GM12878 (cell line): Measurements from ENCODE around the gene WDR93. TPM values are rescaled to one million over a fixed set of nuclear protein-coding genes. Genes with fewer than 3 reads are reported as not detected.

Source experiments
- ATAC-seq: fragments of 200-7000 bp; cut with Tn5 transposase; 3 replicates; pipeline ENCODE4 v1.9.1; 2020; ENCODE audit warnings: mild to moderate bottlenecking, moderate library complexity
- BruUV-seq: library from RNA; stranded (reverse); fragments of 400-500 nt; replicated peaks from 2 replicates; lab custom pipeline; 2021; lab: Mats Ljungman, UMichigan
- CTCF ChIA-PET: fragments of 300-600 bp; sonication (Branson Sonifier 250); formaldehyde crosslinking; extraction: SDS; loops from one replicate; lab custom pipeline; 2021; ENCODE audit warnings: inconsistent platforms; lab: Yijun Ruan, JAX
- POLR2A ChIA-PET: fragments of 350-600 bp; formaldehyde crosslinking; extraction: SDS; loops from one replicate; lab custom pipeline; 2021; ENCODE audit warnings: inconsistent platforms; lab: Charles Lee
- RAD21 ChIA-PET: fragments of 300-600 bp; sonication (Branson Sonifier 250); formaldehyde crosslinking; loops from one replicate; lab custom pipeline; 2023; ENCODE audit warnings: antibody characterized with exemption; ENCODE audit not compliant: unreplicated experiment; lab: Charles Lee
- SMC1A ChIA-PET: fragments of 300-600 bp; sonication (Branson Sonifier 250); formaldehyde crosslinking; loops from one replicate; lab custom pipeline; 2023; ENCODE audit not compliant: unreplicated experiment, uncharacterized antibody; lab: Charles Lee
- DNase-seq: peaks from one replicate; pipeline ENCODE4 v3.0.0-alpha.2; 2011; ENCODE audit warnings: low read depth, low spot score
- FAIRE-seq: peaks from 3 replicates; lab custom pipeline; 2011; peaks lifted over from hg19 to GRCh38; lab: Jason Lieb, UNC
- H2AFZ ChIP-seq: 2 replicates; pipeline ENCODE4 v1.6.0; 2011; ENCODE audit warnings: low read depth, low read length, control low read depth; ENCODE audit not compliant: control insufficient read depth
- H3K27ac ChIP-seq: 2 replicates; pipeline ENCODE4 v1.5.1; 2011; ENCODE audit warnings: control low read depth; ENCODE audit not compliant: control insufficient read depth, insufficient read depth
- H3K27me3 ChIP-seq, 2 experiments: replicated peaks in 1 of 2; 2 replicates each; pipeline versions ENCODE4 v1.6.0 to v1.6.1; 2011; ENCODE audit warnings: low read length in 1 of 2; ENCODE audit not compliant: control insufficient read depth in 2 of 2, insufficient read depth in 2 of 2
- H3K36me3 ChIP-seq, 2 experiments: 2 replicates each; pipeline ENCODE4 v1.5.1; 2011; ENCODE audit warnings: low read length in 1 of 2; ENCODE audit not compliant: control insufficient read depth in 2 of 2, insufficient read depth in 2 of 2
- H3K4me1 ChIP-seq: 2 replicates; pipeline ENCODE4 v1.6.1; 2011; ENCODE audit warnings: mild to moderate bottlenecking, low read length, moderate library complexity, mixed read lengths; ENCODE audit not compliant: control insufficient read depth, insufficient read depth
- H3K4me2 ChIP-seq: 2 replicates; pipeline ENCODE4 v1.6.0; 2011; ENCODE audit warnings: control low read depth; ENCODE audit not compliant: control insufficient read depth, insufficient read depth
- H3K4me3 ChIP-seq: fragments of 200-600 bp; sonication (generic); 2 replicates; pipeline ENCODE4 v1.5.1; 2016
- H3K79me2 ChIP-seq: 2 replicates; pipeline ENCODE4 v1.6.0; 2011; ENCODE audit warnings: low read length; ENCODE audit not compliant: control insufficient read depth, insufficient read depth
- H3K9ac ChIP-seq: 2 replicates; pipeline ENCODE4 v1.8.0; 2011; ENCODE audit warnings: low read length, control low read depth, mixed read lengths; ENCODE audit not compliant: control insufficient read depth, insufficient read depth
- H3K9me3 ChIP-seq: replicated peaks from 3 replicates; pipeline ENCODE4 v1.5.1; 2011; ENCODE audit warnings: mild to moderate bottlenecking, low read length; ENCODE audit not compliant: control insufficient read depth, insufficient read depth
- H4K20me1 ChIP-seq: 2 replicates; pipeline ENCODE4 v1.6.0; 2011; ENCODE audit not compliant: control insufficient read depth, insufficient read depth
- BCL11A ChIP-seq: IDR thresholded peaks from 2 replicates; pipeline ENCODE4 v1.6.1; 2011; ENCODE audit warnings: low read depth, low read length
- CBFB ChIP-seq: IDR thresholded peaks from 2 replicates; pipeline ENCODE4 v1.6.1; 2016; ENCODE audit warnings: antibody characterized with exemption, low read depth
- DPF2 ChIP-seq: fragments of 450-650 bp; IDR thresholded peaks from 2 replicates; pipeline ENCODE4 v1.6.1; 2017; ENCODE audit warnings: mild to moderate bottlenecking
- FOS ChIP-seq: IDR thresholded peaks from 3 replicates; pipeline ENCODE4 v1.6.1; 2011; ENCODE audit warnings: borderline replicate concordance; ENCODE audit not compliant: insufficient read length; ENCODE audit errors: extremely low read depth
- GATAD2B ChIP-seq: fragments of 450-650 bp; conservative IDR thresholded peaks from 2 replicates; pipeline ENCODE4 v1.6.1; 2017; ENCODE audit warnings: low read depth, mild to moderate bottlenecking, moderate library complexity
- IKZF1 ChIP-seq: fragments of 450-650 bp; conservative IDR thresholded peaks from 2 replicates; pipeline ENCODE4 v1.6.1; 2017; ENCODE audit warnings: antibody characterized with exemption, mild to moderate bottlenecking
- IKZF2 ChIP-seq, 2 experiments: fragments of 450-650 bp; IDR thresholded peaks; 2 replicates each; pipeline ENCODE4 v1.6.1; 2017; ENCODE audit warnings: mild to moderate bottlenecking in 2 of 2, moderate library complexity in 2 of 2
- LARP7 ChIP-seq: fragments of 450-650 bp; IDR thresholded peaks from 2 replicates; pipeline ENCODE4 v1.6.1; 2017; ENCODE audit warnings: mild to moderate bottlenecking
- MTA2 ChIP-seq: fragments of 450-650 bp; IDR thresholded peaks from 2 replicates; pipeline ENCODE4 v1.6.1; 2016; ENCODE audit warnings: low read depth, mild to moderate bottlenecking, moderate library complexity
- MXI1 ChIP-seq: fragments of 150-350 bp; IDR thresholded peaks from 2 replicates; pipeline ENCODE4 v1.6.1; 2011; ENCODE audit warnings: low read depth, mild to moderate bottlenecking, inconsistent platforms, low read length, improper control_type of control experiment
- MYC ChIP-seq: IDR thresholded peaks from 2 replicates; pipeline ENCODE4 v1.6.1; 2011; ENCODE audit warnings: mild to moderate bottlenecking, low read length, moderate library complexity, inconsistent platforms; ENCODE audit not compliant: insufficient read depth, insufficient replicate concordance, insufficient read length, severe bottlenecking
- NFYB ChIP-seq: IDR thresholded peaks from 2 replicates; pipeline ENCODE4 v1.6.1; 2011; ENCODE audit warnings: low read depth, mild to moderate bottlenecking, low read length, improper control_type of control experiment, moderate library complexity; ENCODE audit not compliant: insufficient read depth
- PAX8 ChIP-seq: fragments of 450-650 bp; IDR thresholded peaks from 2 replicates; pipeline ENCODE4 v1.6.1; 2017; ENCODE audit warnings: mild to moderate bottlenecking, moderate library complexity
- RAD21 ChIP-seq: IDR thresholded peaks from 2 replicates; pipeline ENCODE4 v1.6.1; 2011; ENCODE audit warnings: mild to moderate bottlenecking, low read depth, low read length, moderate library complexity; ENCODE audit not compliant: insufficient read depth
- RFX5 ChIP-seq: IDR thresholded peaks from 2 replicates; pipeline ENCODE4 v1.6.1; 2011; ENCODE audit warnings: low read depth, low read length, improper control_type of control experiment
- SUPT20H ChIP-seq: IDR thresholded peaks from 2 replicates; pipeline ENCODE4 v1.6.1; 2011; ENCODE audit warnings: low read depth, mild to moderate bottlenecking, low read length, moderate library complexity, borderline replicate concordance; ENCODE audit not compliant: control insufficient read depth
- WGBS: methylation state at CpG from one replicate; pipeline ENCODE4 v1.1.6; 2016; ENCODE audit warnings: low lambda C conversion rate; ENCODE audit not compliant: insufficient replicate concordance, insufficient coverage; ENCODE audit errors: missing lambda C conversion rate; 5-methylcytosine and 5-hydroxymethylcytosine counted together
- in situ Hi-C: fragments of 300-500 bp; cut with MboI; formaldehyde crosslinking; loops from 9 replicates; pipeline ENCODE4 v1.14.3; 2018; ENCODE audit warnings: mixed read lengths
- intact Hi-C: fragments of 100-400 bp; cut with micrococcal nuclease; formaldehyde crosslinking; loops from one replicate; pipeline ENCODE4 v1.14.2; 2022; ENCODE audit not compliant: unreplicated experiment
- polyA plus RNA-seq, 11 experiments: library from polyadenylated mRNA; depleted of rRNA in 4 of 11; unstranded in 6 of 11; stranded (reverse) in 5 of 11; fragments of >200 nt; fragmentation: Nextera tagmentation in 4 of 11; fragmentation: Illumina TruSeq in 1 of 11; extraction: Ambion mirVana in 4 of 11; extraction: Trizol in 1 of 11; gene quantifications; 1 replicate in 1 of 11; 2 replicates in 10 of 11; pipeline versions ENCODE4 v1.2.1 to v1.2.3, GENCODE V29; 2011 to 2016; ENCODE audit warnings: inconsistent platforms in 2 of 11, missing spikeins in 2 of 11, low read depth in 1 of 11
- total RNA-seq, 4 experiments: library from RNA; depleted of rRNA in 3 of 4; stranded (reverse); fragments of >200 nt in 3 of 4; fragmentation: Illumina TruSeq in 1 of 4; extraction: Trizol in 1 of 4; gene quantifications; 2 replicates each; pipeline versions ENCODE4 v1.2.1 to v1.2.3, GENCODE V29; 2013 to 2021
- TF ChIP-seq, protein P1 (sequence below): IDR thresholded peaks from 2 replicates; pipeline ENCODE4 v1.6.1; 2011; ENCODE audit warnings: low read depth, low read length, improper control_type of control experiment, borderline replicate concordance
- TF ChIP-seq, protein P2 (sequence below): fragments of 150-350 bp; IDR thresholded peaks from 2 replicates; pipeline ENCODE4 v1.6.1; 2016; ENCODE audit warnings: low read depth, low read length
- TF ChIP-seq, protein P3 (sequence below): IDR thresholded peaks from 2 replicates; pipeline ENCODE4 v1.6.1; 2012; ENCODE audit warnings: low read length, inconsistent platforms

WDR93 gene
- total and polyA plus RNA-seq, 10 of the 15 experiments (the other 5 are each of a cell fraction or from before 2014, with no cell fraction given) = not detected

DNA sequence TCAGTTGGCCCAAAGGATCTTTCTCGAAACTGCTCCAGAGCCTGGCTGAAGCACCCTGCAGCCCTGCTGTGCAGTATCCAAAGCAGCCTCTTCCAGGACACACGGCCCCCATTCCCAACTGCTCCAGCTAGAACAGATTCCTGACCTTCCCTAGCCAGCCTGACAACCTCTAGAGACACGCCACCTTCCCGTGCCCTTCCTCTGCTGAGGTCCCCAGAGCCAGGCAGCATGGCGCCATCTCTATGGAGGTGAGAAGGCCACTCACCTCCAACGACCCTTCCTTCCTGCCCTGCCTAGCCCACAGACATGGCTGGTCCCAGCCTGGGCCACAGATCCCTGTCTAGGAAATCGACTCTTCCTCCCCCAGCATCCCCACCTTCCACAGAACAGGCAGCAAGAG lies 38.5 kb upstream of the WDR93 start (continued):
- TF ChIP-seq CBFB (no peak), NFYB (no peak), MXI1 (no peak), LARP7 (no peak)

- Histone ChIP-seq H2AFZ (no peak overlapping the region), H3K9ac (no peak overlapping the region), H3K36me3 (no peaks in the 10 kb centered on the region), H3K79me2 (no peaks in the 10 kb centered on the region), H3K27me3 (peaks cover 0 to 8% of the 10 kb centered on the region in 2 experiments; a peak in 3 of 4 replicates), H3K4me2 (no peak overlapping the region), H3K9me3 (no peaks in the 10 kb centered on the region), H3K27ac (no peak overlapping the region), H3K4me1 (no peaks in the 10 kb centered on the region), H4K20me1 (no peaks in the 10 kb centered on the region), H3K4me3 (no peak overlapping the region)
- no TSS peak for BruUV-seq
- intact Hi-C loops (no loop called here), in situ Hi-C loops (no loop called here)
- ChIA-PET POLR2A (no interaction called here), RAD21 (no interaction called here), CTCF (interaction anchor here (0.6 kb wide), 1 partner anchor 519 kb away, joined by 3 read pairs; no protein-coding TSS in a partner anchor), SMC1A (no interaction called here)
- TF ChIP-seq IKZF1 (no peak), FOS (no peak), RAD21 (no peak), MTA2 (no peak), BCL11A (no peak), DPF2 (no peak), GATAD2B (no peak), PAX8 (no peak), SUPT20H (no peak), MYC (no peak), RFX5 (no peak), IKZF2 (IDR thresholded peaks at IDR 0.05) (no peak)
- TF ChIP-seq, protein P1, sequence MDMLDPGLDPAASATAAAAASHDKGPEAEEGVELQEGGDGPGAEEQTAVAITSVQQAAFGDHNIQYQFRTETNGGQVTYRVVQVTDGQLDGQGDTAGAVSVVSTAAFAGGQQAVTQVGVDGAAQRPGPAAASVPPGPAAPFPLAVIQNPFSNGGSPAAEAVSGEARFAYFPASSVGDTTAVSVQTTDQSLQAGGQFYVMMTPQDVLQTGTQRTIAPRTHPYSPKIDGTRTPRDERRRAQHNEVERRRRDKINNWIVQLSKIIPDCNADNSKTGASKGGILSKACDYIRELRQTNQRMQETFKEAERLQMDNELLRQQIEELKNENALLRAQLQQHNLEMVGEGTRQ = no peak
- TF ChIP-seq, protein P2, sequence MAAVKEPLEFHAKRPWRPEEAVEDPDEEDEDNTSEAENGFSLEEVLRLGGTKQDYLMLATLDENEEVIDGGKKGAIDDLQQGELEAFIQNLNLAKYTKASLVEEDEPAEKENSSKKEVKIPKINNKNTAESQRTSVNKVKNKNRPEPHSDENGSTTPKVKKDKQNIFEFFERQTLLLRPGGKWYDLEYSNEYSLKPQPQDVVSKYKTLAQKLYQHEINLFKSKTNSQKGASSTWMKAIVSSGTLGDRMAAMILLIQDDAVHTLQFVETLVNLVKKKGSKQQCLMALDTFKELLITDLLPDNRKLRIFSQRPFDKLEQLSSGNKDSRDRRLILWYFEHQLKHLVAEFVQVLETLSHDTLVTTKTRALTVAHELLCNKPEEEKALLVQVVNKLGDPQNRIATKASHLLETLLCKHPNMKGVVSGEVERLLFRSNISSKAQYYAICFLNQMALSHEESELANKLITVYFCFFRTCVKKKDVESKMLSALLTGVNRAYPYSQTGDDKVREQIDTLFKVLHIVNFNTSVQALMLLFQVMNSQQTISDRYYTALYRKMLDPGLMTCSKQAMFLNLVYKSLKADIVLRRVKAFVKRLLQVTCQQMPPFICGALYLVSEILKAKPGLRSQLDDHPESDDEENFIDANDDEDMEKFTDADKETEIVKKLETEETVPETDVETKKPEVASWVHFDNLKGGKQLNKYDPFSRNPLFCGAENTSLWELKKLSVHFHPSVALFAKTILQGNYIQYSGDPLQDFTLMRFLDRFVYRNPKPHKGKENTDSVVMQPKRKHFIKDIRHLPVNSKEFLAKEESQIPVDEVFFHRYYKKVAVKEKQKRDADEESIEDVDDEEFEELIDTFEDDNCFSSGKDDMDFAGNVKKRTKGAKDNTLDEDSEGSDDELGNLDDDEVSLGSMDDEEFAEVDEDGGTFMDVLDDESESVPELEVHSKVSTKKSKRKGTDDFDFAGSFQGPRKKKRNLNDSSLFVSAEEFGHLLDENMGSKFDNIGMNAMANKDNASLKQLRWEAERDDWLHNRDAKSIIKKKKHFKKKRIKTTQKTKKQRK = no peak
- TF ChIP-seq, protein P3, sequence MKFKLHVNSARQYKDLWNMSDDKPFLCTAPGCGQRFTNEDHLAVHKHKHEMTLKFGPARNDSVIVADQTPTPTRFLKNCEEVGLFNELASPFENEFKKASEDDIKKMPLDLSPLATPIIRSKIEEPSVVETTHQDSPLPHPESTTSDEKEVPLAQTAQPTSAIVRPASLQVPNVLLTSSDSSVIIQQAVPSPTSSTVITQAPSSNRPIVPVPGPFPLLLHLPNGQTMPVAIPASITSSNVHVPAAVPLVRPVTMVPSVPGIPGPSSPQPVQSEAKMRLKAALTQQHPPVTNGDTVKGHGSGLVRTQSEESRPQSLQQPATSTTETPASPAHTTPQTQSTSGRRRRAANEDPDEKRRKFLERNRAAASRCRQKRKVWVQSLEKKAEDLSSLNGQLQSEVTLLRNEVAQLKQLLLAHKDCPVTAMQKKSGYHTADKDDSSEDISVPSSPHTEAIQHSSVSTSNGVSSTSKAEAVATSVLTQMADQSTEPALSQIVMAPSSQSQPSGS = no peak
- no peak for DNase-seq
- 56% methylated on average over 16 of the region's 16 CpGs for WGBS
- FAIRE-seq = no peak
- no peak for ATAC-seq
Observed at GRCh38 chr15:89652666-89653065, 37.9 kb upstream of the WDR93 start.
